ENCODE results near the gene IL17C. TPM values are rescaled to one million over a fixed set of nuclear protein-coding genes. Genes with fewer than 3 reads are reported as not detected.
A peak's percentile ranks its signal among the peaks of the same experiment; 100 is the strongest.

IL17C gene
- total and polyA plus RNA-seq, 2 donors (not counting 1 experiment from before 2014, with no cell fraction given), result 1.3 to 1.5 TPM

DNA sequence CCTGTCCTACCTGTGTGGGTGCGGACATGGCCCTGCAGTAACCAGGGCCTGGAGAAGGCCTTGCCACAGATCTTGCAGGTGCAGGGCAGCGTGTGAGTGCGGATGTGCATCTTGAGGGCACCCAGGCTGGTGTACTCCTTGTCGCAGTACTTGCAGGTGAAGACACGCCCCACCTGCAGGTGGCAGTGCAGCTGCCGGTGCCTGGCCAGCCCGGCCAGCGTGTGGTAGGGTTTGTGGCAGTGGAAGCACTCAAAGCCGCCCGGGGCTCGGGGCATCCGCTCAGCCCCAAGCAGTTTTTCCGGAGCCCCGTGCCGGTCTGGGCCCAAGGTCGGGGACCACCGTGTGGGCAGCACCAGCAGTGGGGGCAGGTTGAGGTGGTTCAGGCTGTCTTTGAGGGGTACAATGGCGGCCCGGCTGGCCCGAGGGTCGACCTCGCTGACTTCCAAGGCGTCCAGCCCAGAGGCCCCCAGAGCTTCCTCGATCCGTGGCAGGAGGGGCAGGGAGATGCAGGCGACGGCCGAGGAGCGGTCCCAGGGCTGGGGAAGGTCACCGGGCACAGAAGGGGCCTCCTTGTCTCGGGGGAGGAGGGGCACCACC, 42.8 kb downstream of the IL17C start:
- WGBS (ENCODE audit: insufficient coverage), result 49% methylated on average over 31 of the region's 31 CpGs
- no peaks in the 10 kb centered on the region for H3K9me3 Mint-ChIP-seq (ENCODE audit: insufficient read depth)
- H3K4me2 ChIP-seq (replicated peaks; ENCODE audit: low read depth, low read length, poor library complexity, severe bottlenecking), result peak overlapping the region; percentile 91
- intact Hi-C loops (cut with micrococcal nuclease), result loop anchor here (1.0 to 10.0 kb wide), 3 partner anchors 25 to 884 kb away; partner anchors contain the start of genes CTU2, CYBA, RNF166 and RPL13
- H3K27ac ChIP-seq (ENCODE audit: low read length in 2 of 2), result peak overlapping the region; percentile 27 to 91
- ChIA-PET POLR2A (interaction anchor here (0.6 to 2.2 kb wide), 10 partner anchors 11 to 804 kb away, joined by 3 to 14 read pairs (median 4); partner anchors contain the start of genes CYBA and MVD), CTCF (interaction anchor here (0.7 to 3.4 kb wide), 13 partner anchors 10 to 434 kb away, joined by 3 to 14 read pairs (median 4); no protein-coding TSS in a partner anchor)
- peak overlapping the region; percentile 53 for H3K9ac ChIP-seq (ENCODE audit: low read length)
- peaks cover 43% of the 10 kb centered on the region for H3K4me1 Mint-ChIP-seq
- H3K4me3 ChIP-seq (ENCODE audit: control extremely low read depth in 1 of 5, extremely low read depth in 1 of 5, insufficient read depth in 1 of 5, low read depth in 2 of 5, low read length in 4 of 5), result peak overlapping the region in 4 of 5 experiments; percentile 9 to 46 (median 38)
- peak overlapping the region; percentile 97 for H3K27ac Mint-ChIP-seq
- peaks cover 0 to 34% of the 10 kb centered on the region in 2 experiments for H3K36me3 ChIP-seq (replicated peaks in 1 of 2; ENCODE audit: control extremely low read depth in 1 of 2, control insufficient read depth in 1 of 2, extremely low read depth in 1 of 2, insufficient read depth in 2 of 2, low read length in 1 of 2)
- H3K27me3 ChIP-seq (replicated peaks in 1 of 4; ENCODE audit: control extremely low read depth in 1 of 4, control insufficient read depth in 3 of 4, insufficient read depth in 4 of 4, low read length in 3 of 4), result no peaks in the 10 kb centered on the region
- H3K27me3 Mint-ChIP-seq, result no peaks in the 10 kb centered on the region
- no peaks in the 10 kb centered on the region for H3K9me3 ChIP-seq (ENCODE audit: control extremely low read depth in 1 of 3, control insufficient read depth in 2 of 3, insufficient read depth in 1 of 3, low read length in 2 of 3)
- H4K20me1 ChIP-seq (ENCODE audit: control insufficient read depth, insufficient read depth, low read length, poor library complexity, severe bottlenecking), result peaks cover 58% of the 10 kb centered on the region
- peak; percentile 74 for DNase-seq
- peak; percentile 24 for ATAC-seq (ENCODE audit: low read depth)
- TF ChIP-seq EZH2 (IDR thresholded peaks at IDR 0.05; ENCODE audit: borderline replicate concordance, insufficient read depth, low read depth, low read length, poor library complexity, severe bottlenecking), result no peak
- peak; percentile 62 for TF ChIP-seq CTCF (IDR thresholded peaks at IDR 0.05)
- peaks cover 34 to 52% of the 10 kb centered on the region in 2 donors for H3K4me1 ChIP-seq (ENCODE audit: control insufficient read depth in 2 of 2, insufficient read depth in 2 of 2, low read length in 2 of 2)
- H3K4me3 Mint-ChIP-seq, result peak overlapping the region; percentile 87
- no peak overlapping the region for H2AFZ ChIP-seq (ENCODE audit: insufficient read depth, low read depth, low read length, poor library complexity, severe bottlenecking)
- peaks cover 44% of the 10 kb centered on the region for H3K79me2 ChIP-seq (ENCODE audit: control insufficient read depth, insufficient read depth, low read length)

All from B cell (primary cell).